Renal cortical epithelial cell (primary cell): ENCODE measurements around the gene GTPBP4. TPM values are rescaled to one million over a fixed set of nuclear protein-coding genes. Genes with fewer than 3 reads are reported as not detected.
"Not testable (repeated sequence)": the region's sequence is repeated elsewhere in the genome, so short reads cannot be mapped to it uniquely, and the experiment has no call there.

Experiments used
- DNase-seq: peaks from one replicate; pipeline ENCODE4 v3.0.0-alpha.2; 2011; ENCODE audit warnings: low read depth
- total RNA-seq: library from RNA; depleted of rRNA; stranded (reverse); fragments of >200 nt; gene quantifications from 2 replicates; pipeline ENCODE4 v1.2.3, GENCODE V29; 2014

GTPBP4 gene
- total RNA-seq, 1 donor from 2014 or later: 50.0 TPM

DNA sequence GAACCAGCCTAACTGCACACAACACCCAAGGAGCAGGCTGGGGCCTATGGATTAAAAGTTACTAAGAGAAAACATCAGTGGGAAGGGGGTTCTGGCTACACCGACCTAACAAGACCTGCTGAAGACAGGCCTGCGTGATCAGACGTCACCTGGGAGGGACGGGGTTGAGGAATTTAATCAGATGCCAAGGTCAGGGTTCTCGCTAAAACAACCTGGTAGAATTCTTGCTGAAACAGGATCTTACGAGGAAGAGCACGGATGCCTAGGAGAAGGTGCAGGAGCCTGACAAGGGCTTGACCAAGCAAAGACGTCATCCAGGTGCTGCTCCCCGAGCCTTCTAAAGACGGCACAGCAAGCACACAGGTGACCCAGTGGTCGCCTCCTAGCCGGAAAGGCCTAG, 35.9 kb downstream of the GTPBP4 start:
- DNase-seq: no peak

DNA sequence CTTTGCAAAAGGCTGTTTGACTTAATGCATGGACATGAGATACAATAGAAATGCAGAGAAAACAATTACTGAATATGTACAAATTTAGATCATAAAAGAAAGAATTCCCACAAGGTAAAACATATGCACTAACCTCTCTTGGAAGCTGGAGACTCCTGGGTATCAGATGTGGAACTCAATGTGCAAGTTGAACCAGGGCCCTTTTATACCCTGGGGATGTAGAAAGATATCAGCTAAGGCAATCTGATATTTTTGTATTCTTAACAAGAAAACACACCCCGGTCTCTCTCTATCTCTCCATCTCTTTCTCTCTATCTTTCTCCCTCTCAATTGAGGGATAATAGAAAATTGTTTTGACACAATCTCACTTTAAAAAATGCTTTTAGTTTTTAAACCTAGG, 37.4 kb downstream of the GTPBP4 start, which contains the start of gene IDI2:
Gene IDI2 (minus strand): TSS at position 177 of the 400 bp plus-strand sequence. CDS start 1,136 bp downstream, outside the sequence.
- no peak for DNase-seq

DNA sequence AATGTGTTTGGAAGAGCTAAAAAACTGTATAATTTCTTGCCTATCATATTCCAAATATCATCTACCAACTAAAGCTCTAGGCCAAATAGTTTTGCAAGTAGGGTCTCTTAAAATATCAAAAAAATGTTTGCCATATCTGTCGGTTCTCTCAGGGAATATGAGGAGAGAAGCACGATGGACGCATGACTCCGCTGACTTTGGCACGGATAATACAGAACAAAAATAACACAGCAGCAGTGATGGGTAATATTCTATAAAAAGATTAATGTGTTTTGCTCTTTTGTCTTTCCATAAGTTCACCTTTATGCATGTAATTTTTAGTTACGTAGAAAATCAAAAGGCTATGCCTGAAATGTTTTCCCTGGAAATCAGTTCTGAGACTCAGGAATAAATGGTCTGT, 38.3 kb downstream of the GTPBP4 start:
- no peak for DNase-seq

DNA sequence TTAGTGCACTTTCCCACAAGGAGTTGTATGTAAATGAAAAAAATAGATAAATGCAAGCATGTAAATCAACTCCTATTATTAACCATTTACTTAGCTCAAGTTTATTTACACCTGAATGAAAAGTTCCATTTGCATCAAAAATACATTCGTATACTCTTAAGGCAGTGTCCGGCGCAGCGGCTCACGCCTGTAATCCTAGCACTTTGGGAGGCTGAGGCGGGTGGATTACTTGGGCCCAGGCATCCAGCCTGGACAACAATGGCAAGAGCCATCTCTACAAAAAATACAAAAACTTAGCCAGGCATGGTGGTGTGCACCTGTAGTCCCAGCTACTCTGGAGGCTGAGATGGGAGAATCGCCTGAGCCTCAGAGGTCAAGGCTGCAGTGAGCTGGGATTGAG, 41.6 kb downstream of the GTPBP4 start:
- DNase-seq: no peak

DNA sequence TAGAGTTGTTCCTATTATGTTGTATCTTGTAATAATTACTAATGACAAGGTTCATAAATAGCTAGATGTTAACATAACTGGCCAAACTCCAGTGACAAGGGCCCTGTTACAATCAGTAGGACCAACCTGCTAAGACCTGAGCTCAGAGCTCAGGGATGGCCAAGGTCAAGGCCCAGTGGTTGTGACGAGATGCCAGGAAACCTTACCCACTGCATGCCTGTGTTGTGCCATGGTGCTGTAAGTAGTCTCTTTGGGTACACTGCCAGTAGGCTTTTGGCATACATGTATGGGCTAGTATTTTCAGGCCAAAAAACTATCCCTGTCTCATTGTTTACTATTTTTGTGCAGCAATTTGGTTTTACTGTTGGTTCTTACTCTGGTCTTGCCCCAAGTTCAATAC, 45.4 kb downstream of the GTPBP4 start:
- no peak for DNase-seq

DNA sequence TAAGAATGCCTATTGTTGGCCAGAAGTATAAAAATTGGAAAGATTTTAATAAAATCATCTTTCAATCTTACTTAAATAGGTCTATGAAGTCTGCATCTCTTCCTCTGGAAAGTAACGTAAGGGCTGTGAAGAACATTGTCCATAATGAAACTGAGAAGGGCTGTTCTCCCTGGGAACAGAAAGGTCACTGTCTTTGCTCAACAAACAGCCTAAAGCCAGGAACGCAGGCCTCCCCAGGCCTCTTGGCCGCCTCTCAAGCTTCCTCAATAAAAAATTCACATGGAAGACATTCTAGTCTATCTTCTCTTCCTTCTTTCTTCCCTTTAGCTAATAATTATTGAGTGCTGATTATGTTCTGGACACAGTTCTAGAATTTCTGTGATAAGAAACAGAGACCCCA, 46.5 kb downstream of the GTPBP4 start:
- no peak for DNase-seq

DNA sequence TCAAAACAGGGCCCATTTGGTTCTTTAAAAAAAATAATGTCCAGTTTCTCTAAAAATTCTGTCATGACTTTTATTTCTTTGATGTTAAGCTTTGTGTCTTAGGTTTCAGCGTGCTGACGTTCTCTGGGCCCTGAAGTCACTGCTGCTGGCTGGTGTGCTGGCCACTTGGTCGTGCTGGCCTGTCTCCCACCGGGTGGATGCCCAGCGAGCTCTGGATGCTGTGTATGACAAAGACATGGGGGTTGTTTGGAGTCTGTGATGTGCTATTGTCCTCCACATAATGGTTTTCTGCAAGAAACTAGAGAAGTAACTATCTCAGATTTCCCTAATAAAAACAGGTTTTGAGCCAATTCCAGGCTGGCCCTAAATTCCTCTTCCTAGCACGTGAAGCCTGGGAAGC, 47.0 kb downstream of the GTPBP4 start:
- no peak for DNase-seq

DNA sequence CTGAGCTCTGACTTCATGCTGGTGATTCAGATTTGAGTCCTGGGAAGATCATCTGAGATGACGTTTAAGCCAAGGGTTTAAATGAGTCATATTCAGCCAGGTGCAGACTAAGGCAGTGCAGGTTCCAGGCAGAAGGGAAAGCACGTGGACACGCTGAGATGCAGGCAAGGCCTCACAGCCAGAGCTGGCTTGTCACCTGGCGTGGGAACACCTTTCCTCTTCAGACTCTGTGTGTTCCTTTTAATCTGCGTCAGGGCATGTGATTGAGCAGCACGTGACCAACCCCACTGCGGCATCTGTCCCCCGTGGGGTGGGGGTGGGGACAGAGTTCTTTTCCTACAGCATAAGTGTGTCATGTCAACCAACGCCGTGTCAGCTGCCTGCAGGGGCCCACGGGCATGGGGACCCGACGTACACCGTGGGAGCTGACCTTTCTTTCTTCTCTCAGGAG, 48.1 kb downstream of the GTPBP4 start:
- peak; percentile 90 for DNase-seq

DNA sequence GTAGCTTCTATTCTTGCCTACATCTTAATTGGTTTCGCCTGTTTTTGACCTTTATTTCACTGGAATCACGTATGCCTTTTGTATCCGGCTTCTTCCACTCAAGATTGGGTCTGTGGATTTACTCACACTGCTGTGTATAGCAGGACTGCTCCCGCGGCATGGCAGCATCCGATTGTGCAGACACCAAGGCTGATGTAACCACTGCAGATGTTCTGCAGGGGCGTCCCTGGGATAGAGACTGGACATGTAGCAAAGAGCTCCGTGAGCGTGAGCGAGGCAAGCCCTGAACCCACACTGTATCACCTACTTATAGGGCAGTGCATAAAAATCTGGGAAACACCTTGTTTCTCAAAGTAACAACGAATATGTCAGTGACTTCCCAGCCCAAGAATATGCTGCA, 48.9 kb downstream of the GTPBP4 start:
- no peak for DNase-seq

DNA sequence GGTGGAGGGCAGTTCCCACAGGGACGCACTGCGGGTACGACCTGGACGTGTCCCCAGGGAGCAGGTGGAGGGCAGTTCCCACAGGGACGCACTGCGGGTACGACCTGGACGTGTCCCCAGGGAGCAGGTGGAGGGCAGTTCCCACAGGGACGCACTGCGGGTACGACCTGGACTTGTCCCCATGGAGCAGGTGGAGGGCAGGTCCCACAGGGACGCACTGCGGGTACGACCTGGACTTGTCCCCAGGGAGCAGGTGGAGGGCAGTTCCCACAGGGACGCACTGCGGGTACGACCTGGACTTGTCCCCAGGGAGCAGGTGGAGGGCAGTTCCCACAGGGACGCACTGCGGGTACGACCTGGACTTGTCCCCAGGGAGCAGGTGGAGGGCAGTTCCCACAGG, 50.5 kb downstream of the GTPBP4 start:
- DNase-seq: not testable (repeated sequence)

DNA sequence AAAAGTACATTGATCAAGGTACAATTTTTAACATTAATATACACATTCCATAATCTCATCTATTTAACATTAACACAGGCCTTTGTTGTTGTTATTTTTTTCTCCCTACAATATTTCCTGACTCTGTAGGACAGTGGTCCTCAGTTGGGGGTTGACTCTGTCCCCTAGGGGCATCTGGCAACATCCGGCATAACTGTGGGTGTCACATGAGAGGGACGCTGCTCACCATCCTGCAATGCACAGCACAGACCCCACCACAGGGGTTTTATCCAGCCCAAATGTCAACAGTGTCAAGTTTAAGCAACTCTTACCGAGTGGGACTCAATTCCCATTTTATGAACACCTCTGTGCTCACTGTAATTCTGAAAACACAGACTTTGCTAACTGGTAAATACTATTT, 51.9 kb downstream of the GTPBP4 start:
- DNase-seq: no peak

DNA sequence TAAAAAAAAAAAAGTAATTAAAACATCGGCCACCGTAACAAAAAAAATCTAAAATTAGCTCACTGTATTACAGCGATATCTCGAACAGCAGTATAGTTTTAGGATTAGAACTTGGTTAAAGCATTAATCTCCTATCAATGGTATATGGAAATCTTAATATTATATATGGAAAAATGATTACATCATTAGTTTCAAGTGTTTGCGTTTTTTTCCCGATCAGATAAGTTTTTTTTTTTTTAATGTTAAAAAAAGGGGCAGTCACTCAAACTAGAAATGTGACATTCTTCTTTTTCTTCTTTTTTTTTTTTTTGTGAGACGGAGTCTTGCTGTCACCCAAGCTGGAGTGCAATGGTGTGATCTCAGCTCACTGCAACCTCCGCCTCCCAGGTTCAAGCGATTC, 53.3 kb downstream of the GTPBP4 start:
- no peak for DNase-seq

DNA sequence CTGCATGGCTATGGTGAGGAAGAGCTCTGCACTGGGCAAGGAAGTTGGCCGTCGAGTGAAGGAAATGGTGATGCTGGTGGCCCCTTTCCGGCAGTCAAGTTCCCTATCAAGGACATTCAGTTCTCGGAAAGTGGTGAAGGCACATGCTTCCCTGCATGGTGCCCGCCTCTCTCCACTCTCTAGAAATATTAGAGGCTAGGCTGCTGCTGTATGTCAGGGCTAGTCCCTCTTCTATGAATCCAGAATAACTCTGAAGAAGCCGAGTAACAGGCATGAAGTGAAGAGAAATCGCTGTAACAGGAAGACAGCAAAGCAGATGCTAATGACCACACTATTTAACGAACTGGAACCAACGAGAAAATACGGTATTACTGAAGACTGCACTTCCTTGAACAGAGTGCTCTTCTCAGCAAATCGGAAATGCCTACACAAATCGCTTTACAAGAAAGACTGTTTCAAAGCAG, 55.3 kb downstream of the GTPBP4 start:
- DNase-seq: peak; percentile 28

DNA sequence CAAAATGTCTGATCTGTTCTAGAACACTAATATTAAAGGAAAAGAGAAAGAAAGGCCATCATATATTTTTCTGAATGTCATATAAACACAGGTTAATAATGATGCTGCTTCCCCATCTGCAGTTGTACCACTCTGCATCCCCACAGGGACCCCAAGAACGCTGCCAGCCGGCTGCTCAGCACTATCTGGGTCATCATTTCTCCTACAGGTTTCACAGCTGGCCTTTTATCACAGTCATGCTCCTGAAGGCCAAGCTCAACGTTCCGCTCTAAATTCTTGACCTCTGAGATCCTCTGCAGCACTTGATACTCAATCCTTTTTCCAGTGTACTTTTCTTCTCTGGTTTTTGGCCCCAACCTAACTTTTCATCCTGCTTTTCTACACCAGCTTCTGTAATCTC, 55.9 kb downstream of the GTPBP4 start:
- DNase-seq: no peak

DNA sequence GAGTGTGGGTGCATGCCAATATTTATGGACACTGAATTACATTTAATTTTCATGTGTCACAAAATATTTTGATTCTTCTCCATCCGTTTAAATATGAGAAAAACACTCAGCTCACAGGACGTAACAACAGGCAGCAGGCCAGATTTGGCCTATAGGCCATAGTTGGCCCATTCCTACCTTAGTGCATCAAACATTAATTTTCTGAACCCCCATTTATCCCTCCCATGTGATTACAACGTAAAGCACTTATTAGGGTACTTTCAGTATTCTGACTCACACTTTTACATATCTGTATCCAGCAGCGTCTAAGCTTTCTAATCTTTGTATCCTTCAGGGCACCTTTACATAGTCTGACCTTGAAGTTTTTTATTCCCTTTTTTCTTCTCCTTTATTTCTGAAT, 56.7 kb downstream of the GTPBP4 start:
- no peak for DNase-seq

DNA sequence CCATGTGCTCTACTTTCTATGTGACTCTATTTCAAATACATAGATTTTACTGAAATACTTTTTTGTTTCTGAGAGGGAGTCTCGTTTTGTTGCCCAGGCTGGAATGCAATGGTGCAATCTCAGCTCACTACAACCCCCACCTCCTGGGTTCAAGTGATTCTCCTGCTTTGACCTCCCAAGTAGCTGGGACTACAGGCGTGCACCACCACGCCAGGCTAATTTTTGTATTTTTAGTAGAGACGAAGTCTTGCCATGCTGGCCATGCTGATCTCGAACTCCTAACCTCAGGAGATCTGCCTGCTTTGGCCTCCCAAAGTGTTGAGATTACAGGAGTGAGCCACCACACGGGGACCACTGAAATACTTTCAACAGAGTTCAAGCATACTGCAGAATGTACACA, 57.2 kb downstream of the GTPBP4 start:
- no peak for DNase-seq

DNA sequence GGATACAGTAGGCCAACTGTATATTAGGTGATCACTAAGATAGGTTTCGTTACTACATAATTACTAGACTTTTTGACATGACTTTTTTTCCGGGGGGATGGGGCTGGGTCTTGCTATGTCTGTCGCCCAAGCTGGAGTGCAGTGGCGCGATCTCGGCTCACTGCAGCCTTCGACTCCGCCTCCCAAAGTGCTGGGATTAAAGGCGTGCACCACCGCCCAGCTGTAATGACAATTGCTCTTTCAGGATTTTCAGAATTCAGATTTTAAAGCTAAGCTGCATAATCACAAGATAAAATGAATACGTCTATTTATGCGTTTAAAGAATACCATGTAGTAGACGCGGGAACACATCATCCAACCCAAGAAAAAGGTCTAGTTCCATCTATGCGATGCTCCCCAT, 59.7 kb downstream of the GTPBP4 start:
- DNase-seq: no peak

DNA sequence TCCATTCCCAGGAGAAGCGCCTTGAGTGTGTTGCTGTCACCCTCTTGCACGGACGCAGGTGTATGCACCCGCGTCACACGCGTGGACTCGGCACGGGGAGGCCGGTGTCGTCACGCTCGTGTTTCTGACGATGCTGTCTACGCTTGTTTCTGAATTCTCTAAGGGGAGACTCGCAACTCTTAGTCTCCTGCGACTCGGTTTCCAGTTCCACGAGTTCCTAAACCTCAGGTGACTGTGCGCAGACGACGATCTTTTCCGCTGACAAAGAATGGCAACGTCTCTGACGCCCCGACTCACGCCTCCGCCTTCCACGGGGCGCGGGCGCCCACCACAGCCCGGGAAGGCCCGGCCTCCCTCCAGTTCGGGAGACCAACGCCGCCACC, 60.1 kb downstream of the GTPBP4 start:
- no peak for DNase-seq

DNA sequence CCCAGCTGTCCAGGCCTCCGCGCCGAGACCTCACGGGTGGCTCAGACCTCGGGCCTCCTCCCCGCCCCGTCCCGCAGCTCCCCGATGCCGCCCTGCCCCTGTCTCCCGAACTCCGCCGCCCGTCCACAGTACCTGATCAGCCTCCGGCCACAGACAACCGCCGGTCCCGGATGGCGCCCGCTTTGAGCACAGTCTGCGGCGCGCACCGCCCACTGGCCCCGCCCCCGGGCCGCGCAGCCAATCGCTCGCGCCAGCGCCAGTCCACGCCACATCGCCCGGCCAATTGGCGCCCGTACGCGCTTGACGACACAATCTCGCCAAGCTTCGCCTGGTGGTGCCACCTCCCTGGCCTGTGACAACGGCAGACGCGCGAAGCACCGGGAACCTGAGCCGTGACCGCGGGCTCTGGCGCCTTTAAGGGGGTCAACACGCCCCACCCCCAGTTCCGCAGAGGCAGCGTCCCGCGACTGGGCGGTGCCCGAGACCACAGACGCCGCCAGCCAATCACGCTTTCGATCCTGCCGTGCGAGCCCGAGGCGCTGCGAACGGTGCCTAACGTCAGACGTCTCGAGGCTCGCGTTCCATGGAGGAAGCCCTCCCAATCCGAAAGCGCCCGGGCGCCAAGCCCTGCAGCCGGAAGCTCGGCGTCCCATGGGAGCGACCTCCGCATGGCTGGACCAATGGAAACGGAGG, 60.6 kb downstream of the GTPBP4 start, which contains the start of gene IDI1:
Gene IDI1 (minus strand): TSS at position 388 of the 693 bp plus-strand sequence. CDS start 116 bp downstream, at position 272.
- DNase-seq: peak; percentile 94

DNA sequence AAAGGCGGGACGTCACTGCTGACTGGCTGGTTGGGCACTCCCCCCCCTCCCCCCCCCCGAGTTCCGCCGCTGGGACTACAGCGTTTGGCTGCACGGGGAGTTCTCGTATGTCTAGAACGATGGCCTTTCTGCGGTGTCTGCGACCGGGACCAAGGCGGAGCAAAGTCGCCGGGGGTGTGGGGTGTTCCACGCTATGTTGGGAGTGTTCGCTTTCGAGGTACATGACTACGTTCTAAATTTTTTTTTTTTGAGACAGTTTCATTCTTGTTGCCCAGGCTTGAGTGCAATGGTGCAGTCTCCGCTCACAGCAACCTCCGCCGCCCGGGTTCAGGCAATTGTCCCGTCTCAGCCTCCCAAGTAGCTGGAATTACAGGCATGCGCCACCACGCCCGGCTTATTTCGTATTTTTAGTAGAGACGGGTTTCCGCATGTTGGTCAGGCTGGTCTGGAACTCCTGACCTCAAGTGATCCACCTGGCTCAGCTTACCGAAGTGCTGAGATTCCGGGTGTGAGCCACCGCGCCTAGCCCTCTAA, 61.3 kb downstream of the GTPBP4 start:
- DNase-seq: peak; percentile 31

DNA sequence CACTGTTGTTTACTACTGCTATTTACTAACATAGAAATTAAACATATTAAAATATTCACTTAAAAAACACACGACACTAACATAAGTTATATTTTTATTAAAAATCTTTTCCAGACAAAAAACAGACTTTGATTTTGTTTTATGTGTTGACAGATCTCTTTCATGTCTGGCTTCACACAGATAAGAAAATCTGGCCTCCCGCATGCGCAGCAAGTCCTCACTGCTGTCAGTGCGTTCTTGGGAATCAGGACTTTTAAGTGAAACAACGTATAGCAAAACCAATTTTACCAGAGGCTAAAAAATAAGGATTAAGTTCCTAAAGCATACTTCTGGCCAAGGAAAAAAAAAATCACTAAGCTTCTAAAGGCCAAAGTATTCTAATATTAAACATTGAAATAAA, 61.9 kb downstream of the GTPBP4 start:
- DNase-seq: no peak

DNA sequence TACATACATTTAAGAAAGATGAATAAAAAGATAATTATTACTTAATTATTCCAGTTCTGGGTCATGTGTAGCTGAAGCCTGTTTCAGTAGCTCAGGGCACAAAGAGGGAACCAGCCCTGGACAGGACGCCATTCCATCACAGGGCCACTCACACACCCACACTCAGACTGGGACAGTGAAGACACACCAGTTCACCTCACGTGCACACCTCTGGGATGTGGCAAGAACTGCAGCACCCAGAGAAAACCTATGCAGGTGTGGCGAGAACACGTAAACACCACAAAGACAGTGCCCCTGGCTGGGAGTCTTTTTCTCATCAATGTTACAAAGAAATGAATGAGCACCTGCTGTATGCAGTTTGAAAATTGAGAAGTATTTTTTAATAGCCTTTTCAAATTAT, 62.3 kb downstream of the GTPBP4 start:
- no peak for DNase-seq

DNA sequence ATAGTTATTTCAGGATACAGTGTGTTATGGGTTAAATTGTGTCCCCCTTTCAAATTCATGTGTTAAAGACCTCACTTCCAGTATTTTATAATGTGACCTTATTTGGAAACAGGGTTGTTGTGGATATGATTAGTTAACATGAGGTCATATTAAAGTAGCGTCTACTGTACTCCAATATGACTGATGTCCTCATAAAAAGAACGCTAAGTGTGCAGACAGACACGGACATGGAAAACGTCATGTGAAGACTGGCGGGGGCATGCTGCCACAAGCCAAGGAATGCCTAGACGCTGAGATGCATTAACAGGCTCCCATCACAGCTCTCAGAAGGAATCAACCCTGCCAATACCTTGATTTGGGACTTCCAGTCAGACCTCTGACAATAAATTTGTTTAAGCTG, 66.5 kb downstream of the GTPBP4 start:
- no peak for DNase-seq
